Raji (cell line): ENCODE results near the gene TREM1.

ENCODE experiments used
- POLR2A ChIP-seq: IDR thresholded peaks from 2 replicates; pipeline ENCODE4 v1.6.1; 2011; ENCODE audit warnings: low read depth, low read length, control low read depth; ENCODE audit not compliant: insufficient read depth

TREM1 gene

DNA sequence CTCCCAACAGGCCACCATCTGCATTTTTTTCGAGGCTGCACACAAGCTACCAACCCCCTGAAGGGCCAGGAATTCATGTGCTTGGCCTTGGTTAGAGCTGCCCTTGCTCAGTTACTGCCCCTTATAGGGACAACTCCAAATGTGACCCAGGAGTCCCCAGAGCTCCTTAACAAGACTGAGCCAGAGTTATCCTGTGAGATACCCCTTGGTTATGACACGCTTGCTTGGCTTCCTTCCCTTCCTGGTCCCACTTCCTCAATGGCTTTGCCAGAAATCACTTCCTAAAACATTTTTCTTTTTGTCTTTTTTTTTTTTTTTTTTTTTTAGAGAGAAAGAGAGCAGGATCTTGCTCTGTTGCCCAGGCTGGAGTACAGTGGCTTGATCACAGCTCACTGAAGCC, 8.9 kb downstream of the TREM1 start:
- no peak for TF ChIP-seq POLR2A

DNA sequence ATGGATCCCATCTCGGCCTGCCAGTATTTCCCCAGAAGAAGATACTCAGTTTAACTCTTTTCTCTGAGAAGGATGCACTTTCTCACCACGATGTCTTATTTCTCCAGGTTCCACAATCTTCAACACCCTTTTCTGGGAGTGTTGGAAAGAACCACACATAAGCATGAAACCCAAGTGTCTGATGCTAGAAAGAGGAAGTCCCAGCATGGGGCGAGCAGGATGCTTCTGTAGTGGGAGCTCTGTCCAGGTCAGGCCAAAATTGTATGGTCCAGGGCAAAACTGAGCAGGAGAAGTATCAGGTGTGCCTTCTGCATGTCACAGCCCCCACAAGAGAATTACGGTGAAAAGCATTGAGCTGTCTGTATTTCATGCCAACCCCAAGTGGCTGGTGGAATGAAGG, 11.0 kb downstream of the TREM1 start:
- no peak for TF ChIP-seq POLR2A

DNA sequence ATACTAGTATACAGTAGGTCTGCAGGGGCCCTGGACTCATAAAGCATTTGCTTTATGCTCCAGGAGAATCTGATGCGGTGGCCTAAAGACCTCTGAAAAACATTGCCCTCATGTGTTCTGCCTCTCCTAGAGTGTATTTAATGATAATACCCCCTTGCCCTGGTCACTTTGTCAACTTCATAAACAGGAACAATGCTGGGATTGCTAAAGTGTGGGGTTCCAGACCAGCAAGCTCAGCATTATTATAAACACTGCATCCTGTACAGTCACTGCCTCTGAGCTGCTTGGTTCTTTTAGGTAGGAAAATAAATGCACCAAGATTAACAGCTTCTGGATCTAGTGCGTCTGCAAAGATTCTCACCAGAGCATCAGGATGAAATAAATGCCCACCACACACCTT, 12.2 kb downstream of the TREM1 start:
- TF ChIP-seq POLR2A, result no peak

- TF ChIP-seq POLR2A, result no peak
These were observed 12.8 kb downstream of the TREM1 start for GRCh38 chr6:41273714-41274113.

DNA sequence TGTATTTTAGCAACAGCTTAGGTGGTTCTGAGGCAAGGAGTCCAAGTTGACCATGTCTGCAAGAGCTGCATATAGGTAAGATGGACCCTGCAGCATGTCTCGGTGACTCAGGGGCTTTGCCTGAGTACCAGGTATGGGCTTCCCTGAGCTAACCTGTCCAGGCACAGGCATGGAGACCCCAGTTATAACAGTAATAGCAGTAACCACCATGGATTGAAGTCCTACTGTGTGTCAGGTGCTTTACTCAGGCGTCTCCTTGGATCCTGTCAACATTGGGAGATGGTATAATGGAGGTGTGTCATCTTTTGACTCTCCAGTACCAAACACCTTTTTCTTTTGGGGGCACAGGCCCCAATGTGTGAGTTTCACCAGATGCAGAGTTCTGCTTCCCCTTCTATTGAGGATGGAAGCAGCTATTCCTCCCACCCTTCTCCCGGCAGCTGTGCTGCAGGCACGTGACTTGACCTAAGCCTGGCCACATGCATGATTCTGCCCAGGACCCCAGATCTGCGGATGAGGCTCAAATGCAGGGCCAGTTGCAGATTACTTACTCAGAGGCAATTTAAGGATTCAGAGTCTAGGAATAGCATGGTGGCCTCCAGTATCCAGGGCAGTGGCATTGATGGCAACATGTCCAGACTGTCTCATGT, 13.8 kb downstream of the TREM1 start:
- TF ChIP-seq POLR2A, result no peak

DNA sequence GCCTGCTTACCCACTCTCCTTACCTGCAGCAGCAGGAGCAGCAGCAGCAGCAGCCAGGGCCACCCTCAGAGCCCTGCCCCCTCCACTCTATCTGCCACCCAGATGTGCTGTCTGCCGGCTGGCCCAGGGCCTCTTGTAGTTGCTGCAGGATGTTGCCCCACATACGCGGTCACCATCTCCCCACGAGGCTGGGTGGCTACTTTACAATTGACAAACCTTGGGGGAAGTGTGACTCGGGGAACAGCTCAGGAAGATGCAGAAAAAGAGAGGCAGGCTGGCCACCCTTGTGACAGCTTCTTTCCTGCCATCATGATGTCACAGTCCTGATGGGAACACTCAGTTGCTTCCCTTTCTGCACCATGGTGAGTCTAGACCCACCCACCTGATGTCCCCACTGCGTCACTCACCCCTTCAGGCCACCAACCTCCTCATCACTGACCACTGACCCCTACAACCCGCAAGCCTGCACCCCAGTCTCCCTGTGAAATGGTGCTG, 14.5 kb downstream of the TREM1 start:
- no peak for TF ChIP-seq POLR2A

GRCh38 chr6:41269716-41270115, 16.8 kb downstream of the TREM1 start:
- TF ChIP-seq POLR2A, result no peak

DNA sequence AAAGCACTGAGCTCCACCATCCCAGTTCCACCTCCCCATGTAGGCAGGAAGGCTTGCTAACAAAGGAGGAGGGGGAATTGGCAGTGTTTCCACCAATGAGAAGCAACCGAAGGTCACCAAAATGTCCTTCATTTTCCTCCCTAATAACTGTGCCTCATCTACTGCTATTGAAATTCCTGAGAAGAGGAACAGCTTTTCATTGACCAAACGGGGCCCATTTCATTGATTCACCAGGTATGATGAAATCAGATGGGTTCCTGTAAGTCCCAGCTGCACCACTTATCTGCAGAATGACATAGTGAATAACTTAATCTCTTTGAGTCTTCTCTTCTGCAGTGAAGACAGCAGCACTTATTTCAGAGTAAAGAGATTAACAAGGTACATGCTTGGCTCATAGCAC, 17.3 kb downstream of the TREM1 start:
- no peak for TF ChIP-seq POLR2A

- TF ChIP-seq POLR2A, result no peak
These were observed 18.0 kb downstream of the TREM1 start for GRCh38 chr6:41268478-41268877.

- no peak for TF ChIP-seq POLR2A
These were observed 19.9 kb downstream of the TREM1 start for GRCh38 chr6:41266541-41266940.

GRCh38 chr6:41263267-41263666, 23.2 kb downstream of the TREM1 start:
- TF ChIP-seq POLR2A, result no peak

GRCh38 chr6:41262401-41262800, 24.1 kb downstream of the TREM1 start:
- no peak for TF ChIP-seq POLR2A

DNA sequence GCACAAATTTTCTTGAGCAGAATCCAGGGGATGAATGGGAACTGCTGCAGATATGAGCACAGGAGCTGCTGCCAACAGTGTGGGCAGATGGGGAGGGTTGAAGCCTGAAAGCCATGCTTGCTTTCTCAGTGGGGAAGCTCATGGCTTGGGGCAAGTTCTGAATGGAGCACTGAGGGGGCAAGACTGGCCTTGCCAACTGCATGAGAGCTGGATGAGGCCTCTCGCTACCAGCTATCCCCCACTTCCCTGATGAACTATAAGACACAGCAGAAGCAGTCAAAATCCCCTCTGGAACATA, 28.3 kb downstream of the TREM1 start:
- TF ChIP-seq POLR2A, result no peak

DNA sequence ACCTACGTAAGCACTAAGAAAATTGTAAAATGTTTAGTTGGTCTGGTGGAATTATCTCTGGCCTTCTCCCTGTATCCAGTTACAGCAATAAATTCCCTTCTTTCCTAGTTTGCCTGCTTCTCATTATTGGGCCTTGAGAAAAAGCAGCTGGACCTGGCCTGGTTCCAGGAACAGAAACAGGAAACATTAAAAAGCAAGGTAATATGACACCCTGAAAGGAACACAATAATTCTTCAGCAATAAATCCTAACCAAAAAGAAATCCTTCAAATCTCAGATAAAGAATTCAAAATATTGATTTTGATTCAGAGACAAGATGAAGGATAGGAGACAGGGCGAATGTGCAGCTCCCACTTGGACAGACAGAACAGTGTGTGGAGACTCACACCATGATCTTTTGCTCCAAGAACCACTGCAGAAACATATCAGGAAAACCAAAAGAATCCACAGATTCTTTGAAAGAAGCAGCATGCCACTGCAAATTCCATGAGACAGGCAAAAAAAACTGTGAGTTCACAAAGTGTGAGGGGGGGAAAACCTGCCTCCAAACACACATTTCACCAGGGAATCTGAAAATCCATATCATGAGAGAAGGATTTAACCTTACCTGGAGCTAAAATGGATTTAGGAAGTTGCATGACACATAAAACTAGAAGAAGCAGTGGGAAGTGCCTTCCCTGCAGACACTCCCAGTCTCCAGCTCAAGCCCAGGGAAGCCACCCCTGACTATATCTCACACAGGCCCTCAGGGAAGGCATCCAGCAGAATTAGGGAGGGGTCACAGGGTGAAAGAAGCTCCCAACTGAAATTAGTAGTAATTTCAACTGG, 28.9 kb downstream of the TREM1 start:
- no peak for TF ChIP-seq POLR2A

- TF ChIP-seq POLR2A, result no peak
These were observed 30.1 kb downstream of the TREM1 start for GRCh38 chr6:41256383-41256782.

- TF ChIP-seq POLR2A, result no peak
These were observed 30.7 kb downstream of the TREM1 start for GRCh38 chr6:41255638-41256246.
